GDM1 (cell line): ENCODE data around the gene SEC16A.

ENCODE experiments used
- DNase-seq: peaks from one replicate; lab custom pipeline; 2025; lab: John Stamatoyannopoulos, UW

Gene SEC16A

GRCh38 chr9:136502196-136502595 is 19.4 kb upstream of the SEC16A start:
- DNase-seq = no peak

GRCh38 chr9:136501686-136502085 is 18.8 kb upstream of the SEC16A start:
- no peak for DNase-seq

GRCh38 chr9:136499935-136500910 is 17.4 kb upstream of the SEC16A start:
- no peak for DNase-seq

GRCh38 chr9:136499071-136499934 is 16.5 kb upstream of the SEC16A start:
- no peak for DNase-seq

- DNase-seq = no peak
These were observed 15.3 kb upstream of the SEC16A start for GRCh38 chr9:136497916-136498695.

- no peak for DNase-seq
These were observed 14.2 kb upstream of the SEC16A start for GRCh38 chr9:136496801-136497620.

GRCh38 chr9:136496181-136496580 is 13.3 kb upstream of the SEC16A start:
- DNase-seq = no peak

GRCh38 chr9:136495238-136495800 is 12.5 kb upstream of the SEC16A start:
- DNase-seq = no peak

GRCh38 chr9:136494531-136495215 is 11.8 kb upstream of the SEC16A start:
- DNase-seq = no peak

GRCh38 chr9:136494012-136494411 is 11.2 kb upstream of the SEC16A start:
- DNase-seq = no peak

- no peak for DNase-seq
These were observed 10.7 kb upstream of the SEC16A start for GRCh38 chr9:136493567-136493971.

GRCh38 chr9:136492978-136493522 is 10.2 kb upstream of the SEC16A start:
- DNase-seq = no peak

GRCh38 chr9:136489731-136490130 is 6.9 kb upstream of the SEC16A start:
- DNase-seq = no peak

- DNase-seq = peak; percentile 9
These were observed 5.7 kb upstream of the SEC16A start for GRCh38 chr9:136488247-136489214.

GRCh38 chr9:136487672-136488071 is 4.8 kb upstream of the SEC16A start:
- DNase-seq = no peak

- no peak for DNase-seq
These were observed 4.2 kb upstream of the SEC16A start for GRCh38 chr9:136486823-136487620.

- DNase-seq = no peak
These were observed 3.3 kb upstream of the SEC16A start for GRCh38 chr9:136486131-136486530.
